Measurements from ENCODE around the gene ASPRV1.

The ASPRV1 gene

DNA sequence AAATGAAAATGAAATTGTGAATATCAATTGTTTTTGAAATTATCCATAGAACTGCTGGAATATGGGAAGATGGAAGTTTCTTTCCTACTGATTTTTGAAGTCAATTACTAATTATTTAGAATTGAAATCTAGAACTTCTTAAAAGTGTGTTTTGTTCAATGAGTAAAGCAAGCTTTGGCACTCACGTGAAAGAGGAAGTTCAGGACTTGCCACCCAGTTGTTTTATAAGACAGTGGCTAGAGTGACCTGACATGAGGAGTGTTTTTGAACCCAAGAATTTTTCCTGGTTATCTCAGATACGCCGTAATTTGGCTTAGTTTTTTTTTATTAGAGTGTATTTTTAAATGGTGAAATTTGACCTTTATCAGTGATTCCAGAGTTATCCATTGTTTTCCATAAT, 43.0 kb downstream of the ASPRV1 start:
- no peaks in the 10 kb centered on the region for H3K9me3 Mint-ChIP-seq
- ATAC-seq (no peak), DNase-seq (ENCODE audit: low spot score in 2 of 2) (no peak)
- peaks cover 22% of the 10 kb centered on the region for H3K4me1 Mint-ChIP-seq
- no peak overlapping the region for H3K4me3 Mint-ChIP-seq
- H3K27ac Mint-ChIP-seq = no peak overlapping the region
- peaks cover 87% of the 10 kb centered on the region for H3K36me3 Mint-ChIP-seq

DNA sequence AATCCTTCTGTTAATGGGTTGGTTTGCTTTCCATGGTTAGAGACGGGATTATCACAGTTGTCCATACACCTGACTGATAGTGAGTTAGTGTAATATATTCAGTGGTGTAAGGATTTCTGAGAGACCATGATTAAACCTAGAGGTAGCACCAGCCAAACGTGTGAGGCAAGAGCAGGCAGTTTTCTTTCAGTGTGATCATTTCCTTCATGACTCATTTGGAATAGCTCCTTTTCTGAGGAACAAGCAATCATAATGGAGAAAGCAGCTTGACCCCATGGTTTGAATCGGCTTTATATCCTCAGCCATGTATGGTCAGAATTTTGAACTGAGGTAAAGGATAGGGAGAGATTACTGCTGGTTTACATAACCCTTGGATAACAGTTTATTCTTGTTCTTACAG, 43.6 kb downstream of the ASPRV1 start:
- no peak for DNase-seq (ENCODE audit: low spot score in 2 of 2)
- peak overlapping the region; percentile 32 for H3K27ac Mint-ChIP-seq
- H3K36me3 Mint-ChIP-seq = peaks cover 82% of the 10 kb centered on the region
- peaks cover 20% of the 10 kb centered on the region for H3K4me1 Mint-ChIP-seq
- ATAC-seq = no peak
- peak overlapping the region; percentile 64 for H3K4me3 Mint-ChIP-seq
- H3K9me3 Mint-ChIP-seq = no peaks in the 10 kb centered on the region

DNA sequence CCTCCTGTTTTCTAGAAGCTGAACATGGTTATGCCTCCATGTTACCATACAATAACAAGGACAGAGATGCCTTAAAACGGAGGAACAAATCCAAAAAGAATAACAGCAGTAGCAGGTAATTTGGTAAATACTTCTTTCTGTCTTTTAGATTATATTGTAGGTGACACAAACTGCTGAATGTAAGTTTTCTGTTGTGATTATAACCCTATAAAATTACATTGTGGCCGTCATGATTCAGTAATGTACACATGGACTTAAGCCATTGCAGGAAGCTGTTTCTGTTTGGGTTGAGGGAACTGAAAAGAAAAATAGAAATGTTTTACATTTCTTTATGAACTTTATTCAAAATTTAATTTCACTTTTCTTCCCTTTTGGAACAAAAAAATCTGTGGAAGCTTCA, 45.3 kb downstream of the ASPRV1 start:
- H3K36me3 Mint-ChIP-seq = peaks cover 72% of the 10 kb centered on the region
- peaks cover 22% of the 10 kb centered on the region for H3K4me1 Mint-ChIP-seq
- peak overlapping the region; percentile 64 for H3K4me3 Mint-ChIP-seq
- H3K27ac Mint-ChIP-seq = peak overlapping the region; percentile 58
- DNase-seq (ENCODE audit: low spot score in 2 of 2) (no peak), ATAC-seq (no peak)
- no peaks in the 10 kb centered on the region for H3K9me3 Mint-ChIP-seq

DNA sequence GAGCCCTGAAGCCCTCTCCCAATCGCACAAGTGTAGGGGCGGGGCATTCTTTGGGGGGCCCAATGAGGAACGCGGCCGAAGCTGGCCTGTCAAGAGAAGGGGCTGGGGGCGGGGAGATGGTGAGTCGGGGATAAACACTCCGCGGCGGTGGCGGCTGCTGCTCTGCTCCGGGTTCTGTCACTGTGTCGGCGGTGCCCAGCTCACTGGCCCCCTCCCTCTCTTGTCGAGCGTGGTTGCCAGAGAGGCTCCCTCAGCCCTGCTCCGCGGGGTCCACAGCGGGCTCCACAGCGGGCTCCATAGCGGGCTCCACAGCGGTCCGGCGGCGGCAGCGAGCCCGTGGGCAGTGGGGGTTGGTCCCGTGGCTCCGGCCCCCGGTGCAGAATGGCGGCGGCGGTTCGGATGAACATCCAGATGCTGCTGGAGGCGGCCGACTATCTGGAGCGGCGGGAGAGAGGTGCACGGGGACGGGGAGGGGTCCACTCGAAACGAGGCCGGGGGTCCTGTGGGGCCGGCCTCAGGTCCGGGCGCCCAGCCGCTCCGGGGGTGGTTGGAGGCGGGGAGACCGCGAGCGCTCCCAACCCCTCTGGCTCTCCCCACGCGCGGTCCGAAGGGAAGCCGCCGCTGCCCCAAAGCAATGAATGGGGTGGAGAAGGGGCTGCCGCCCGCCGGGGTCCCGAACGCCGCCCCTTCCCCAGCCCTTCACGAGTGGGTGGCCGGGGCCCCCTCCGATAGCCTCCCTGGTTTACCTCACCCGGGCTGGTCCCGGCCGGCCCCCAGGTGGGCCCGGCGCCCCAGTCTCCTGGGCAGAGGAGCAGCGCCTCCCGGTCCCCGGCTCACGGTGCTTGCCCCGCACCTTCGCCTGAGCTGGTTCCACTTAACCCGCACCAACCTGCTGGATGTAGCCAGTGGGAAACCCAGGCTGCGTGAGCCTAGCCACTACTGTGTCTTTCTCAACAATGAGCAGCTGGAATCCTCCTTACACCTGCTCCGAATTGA, 46.2 kb downstream of the ASPRV1 start, which contains the start of gene MXD1:
Gene MXD1 (plus strand): TSS at position 160 of the 996 bp plus-strand sequence. CDS start 222 bp downstream, at position 382.
- no peak for ATAC-seq
- no peaks in the 10 kb centered on the region for H3K9me3 Mint-ChIP-seq
- peaks cover 22% of the 10 kb centered on the region for H3K4me1 Mint-ChIP-seq
- peak within 1 kb of the TSS; percentile 77 for H3K27ac Mint-ChIP-seq
- H3K4me3 Mint-ChIP-seq = peak within 1 kb of the TSS; percentile 64
- peak in 1 of 2 donors; percentile 25 for DNase-seq (ENCODE audit: low spot score in 2 of 2)
- H3K36me3 Mint-ChIP-seq = peaks cover 72% of the 10 kb centered on the region

GRCh38 chr2:69914164-69914949, 47.1 kb downstream of the ASPRV1 start:
- ATAC-seq (peak; percentile 94), DNase-seq (ENCODE audit: low spot score in 2 of 2) (peak; percentile 92 to 99)
- Mint-ChIP-seq H3K4me1 (peaks cover 22% of the 10 kb centered on the region), H3K4me3 (peak overlapping the region; percentile 64), H3K27ac (peak overlapping the region; percentile 77), H3K9me3 (no peaks in the 10 kb centered on the region), H3K36me3 (peaks cover 72% of the 10 kb centered on the region)

DNA sequence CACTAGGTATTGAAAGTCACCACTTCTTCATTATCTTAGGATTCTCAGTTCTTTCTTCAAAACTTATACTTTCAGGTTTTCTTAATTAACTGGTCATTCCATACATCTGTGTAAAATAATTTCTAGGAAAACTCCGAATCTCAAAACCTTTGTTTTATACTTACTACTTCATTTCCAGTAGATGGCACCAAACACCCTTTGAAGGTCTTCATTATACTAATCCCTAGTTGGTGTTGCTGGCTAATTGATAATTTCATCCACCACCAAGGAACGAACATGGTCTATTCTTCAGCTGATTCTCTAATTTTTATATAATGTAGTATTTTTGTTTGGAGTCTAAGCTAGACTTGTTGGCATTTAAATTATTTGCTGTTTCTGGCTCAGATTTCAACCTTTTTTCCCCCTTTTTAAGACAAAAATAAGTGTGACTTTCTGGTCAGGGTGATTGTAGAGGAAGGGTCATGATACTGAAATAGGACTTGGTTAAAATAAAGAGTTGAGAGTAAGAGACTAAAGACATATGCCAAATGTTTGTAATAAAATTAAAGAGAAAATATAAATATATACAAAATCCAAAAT, 49.4 kb downstream of the ASPRV1 start:
- H3K27ac Mint-ChIP-seq = peak overlapping the region; percentile 17
- H3K4me1 Mint-ChIP-seq = peaks cover 11% of the 10 kb centered on the region
- H3K36me3 Mint-ChIP-seq = peaks cover 72% of the 10 kb centered on the region
- H3K9me3 Mint-ChIP-seq = no peaks in the 10 kb centered on the region
- ATAC-seq = no peak
- no peak overlapping the region for H3K4me3 Mint-ChIP-seq
- no peak for DNase-seq (ENCODE audit: low spot score in 2 of 2)
